ENCODE measurements around the gene TRIM29. TPM values are rescaled to one million over a fixed set of nuclear protein-coding genes. Genes with fewer than 3 reads are reported as not detected.

Gene TRIM29
- total and polyA plus RNA-seq, 9 of the 15 experiments (the other 6 are each of a cell fraction or from before 2014, with no cell fraction given) = 0.08 to 1.4 (median 0.42) TPM; not detected in 2

GRCh38 chr11:120146413-120147093 lies 8.6 kb upstream of the TRIM29 start:
- no peak overlapping the region for H3K4me2 ChIP-seq (ENCODE audit: insufficient read depth, low read length)
- no TSS peak for BruUV-seq (replicated peaks)
- no peaks in the 10 kb centered on the region for H3K4me1 ChIP-seq (replicated peaks in 1 of 2; ENCODE audit: control insufficient read depth in 2 of 2, insufficient read depth in 2 of 2, low read length in 2 of 2)
- whole genome bisulfite sequencing (ENCODE audit: insufficient coverage, low coverage, missing lambda C conversion rate) = under 1% methylated on average over 14 of the region's 14 CpGs
- H3K27ac ChIP-seq (ENCODE audit: extremely low read depth, low read depth, low read length) = no peak overlapping the region
- ATAC-seq = no peak
- H3K9ac ChIP-seq (ENCODE audit: insufficient read depth in 1 of 2, low read depth in 2 of 2, low read length in 2 of 2) = peak overlapping the region in 1 of 2 experiments; percentile 45; a peak in 1 of 4 replicates
- no peaks in the 10 kb centered on the region for H3K9me1 ChIP-seq (ENCODE audit: control insufficient read depth, insufficient read depth, low read length)
- DNase-seq (ENCODE audit: extremely low read depth in 1 of 4, low spot score in 3 of 4) = peak in 1 of 4 experiments; percentile 2
- no peak for FAIRE-seq
- H3K27me3 ChIP-seq (ENCODE audit: control insufficient read depth in 2 of 2, insufficient read depth in 2 of 2, low read length in 2 of 2) = peaks cover 0 to 46% of the 10 kb centered on the region in 2 experiments
- H3K79me2 ChIP-seq (ENCODE audit: control insufficient read depth, insufficient read depth, low read length) = no peaks in the 10 kb centered on the region
- in situ Hi-C loops (cut with MboI) = no loop called here
- no peaks in the 10 kb centered on the region for H3K9me3 ChIP-seq (replicated peaks; ENCODE audit: control insufficient read depth, insufficient read depth, low read depth, low read length)
- H3K4me3 ChIP-seq = no peak overlapping the region
- intact Hi-C loops (cut with micrococcal nuclease) = no loop called here
- 0 out of 2 replicates have a peak, but pooled peaks cover 7% of the 10 kb centered on the region for H4K20me1 ChIP-seq (replicated peaks; ENCODE audit: control insufficient read depth, insufficient read depth, low read length)
- H2AFZ ChIP-seq (ENCODE audit: low read depth, low read length) = no peak overlapping the region
- ChIA-PET CTCF (ENCODE audit: low intra/inter-chr PET ratio) (no interaction called here), POLR2A (interaction anchor here (2.2 kb wide), 1 partner anchor 22 kb away, joined by 7 read pairs; no protein-coding TSS in a partner anchor)
- no peaks in the 10 kb centered on the region for H3K36me3 ChIP-seq (ENCODE audit: control insufficient read depth, insufficient read depth, low read length)
- TF ChIP-seq ZBTB12 (CRISPR knock-in tag; IDR thresholded peaks at IDR 0.05) = no peak
- no peak for TF ChIP-seq ZFP36 (IDR thresholded peaks at IDR 0.05; ENCODE audit: low read depth, low read length, partially characterized antibody)
- no peak for TF ChIP-seq ELK1 (CRISPR knock-in tag; IDR thresholded peaks at IDR 0.05)
- no peak for TF ChIP-seq SLC30A9 (CRISPR knock-in tag; IDR thresholded peaks at IDR 0.05)
- TF ChIP-seq ZZZ3 (IDR thresholded peaks at IDR 0.05) = no peak
- TF ChIP-seq, protein P1, sequence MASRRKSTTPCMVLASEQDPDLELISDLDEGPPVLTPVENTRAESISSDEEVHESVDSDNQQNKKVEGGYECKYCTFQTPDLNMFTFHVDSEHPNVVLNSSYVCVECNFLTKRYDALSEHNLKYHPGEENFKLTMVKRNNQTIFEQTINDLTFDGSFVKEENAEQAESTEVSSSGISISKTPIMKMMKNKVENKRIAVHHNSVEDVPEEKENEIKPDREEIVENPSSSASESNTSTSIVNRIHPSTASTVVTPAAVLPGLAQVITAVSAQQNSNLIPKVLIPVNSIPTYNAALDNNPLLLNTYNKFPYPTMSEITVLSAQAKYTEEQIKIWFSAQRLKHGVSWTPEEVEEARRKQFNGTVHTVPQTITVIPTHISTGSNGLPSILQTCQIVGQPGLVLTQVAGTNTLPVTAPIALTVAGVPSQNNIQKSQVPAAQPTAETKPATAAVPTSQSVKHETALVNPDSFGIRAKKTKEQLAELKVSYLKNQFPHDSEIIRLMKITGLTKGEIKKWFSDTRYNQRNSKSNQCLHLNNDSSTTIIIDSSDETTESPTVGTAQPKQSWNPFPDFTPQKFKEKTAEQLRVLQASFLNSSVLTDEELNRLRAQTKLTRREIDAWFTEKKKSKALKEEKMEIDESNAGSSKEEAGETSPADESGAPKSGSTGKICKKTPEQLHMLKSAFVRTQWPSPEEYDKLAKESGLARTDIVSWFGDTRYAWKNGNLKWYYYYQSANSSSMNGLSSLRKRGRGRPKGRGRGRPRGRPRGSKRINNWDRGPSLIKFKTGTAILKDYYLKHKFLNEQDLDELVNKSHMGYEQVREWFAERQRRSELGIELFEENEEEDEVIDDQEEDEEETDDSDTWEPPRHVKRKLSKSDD (conservative IDR thresholded peaks at IDR 0.05; ENCODE audit: low read length) = no peak
- TF ChIP-seq E2F3 (CRISPR knock-in tag; IDR thresholded peaks at IDR 0.05) = no peak
- no peak for TF ChIP-seq ATF3 (IDR thresholded peaks at IDR 0.05)
- no peak for TF ChIP-seq ATF3 (CRISPR knock-in tag; conservative IDR thresholded peaks at IDR 0.05)
- TF ChIP-seq USF2 (CRISPR knock-in tag; IDR thresholded peaks at IDR 0.05) = no peak
- no peak for TF ChIP-seq HINFP (tag; conservative IDR thresholded peaks at IDR 0.05; ENCODE audit: low read depth)
- TF ChIP-seq PPARD (CRISPR knock-in tag; IDR thresholded peaks at IDR 0.05) = no peak
- TF ChIP-seq ZNF717 (CRISPR knock-in tag; IDR thresholded peaks at IDR 0.05) = no peak
